SW 1271 (cell line): Measurements from ENCODE around the gene OST4.

Experiments
- DNase-seq, 2 experiments: peaks; one replicate each; lab custom pipeline; 2025; lab: John Stamatoyannopoulos, UW

OST4 gene

DNA sequence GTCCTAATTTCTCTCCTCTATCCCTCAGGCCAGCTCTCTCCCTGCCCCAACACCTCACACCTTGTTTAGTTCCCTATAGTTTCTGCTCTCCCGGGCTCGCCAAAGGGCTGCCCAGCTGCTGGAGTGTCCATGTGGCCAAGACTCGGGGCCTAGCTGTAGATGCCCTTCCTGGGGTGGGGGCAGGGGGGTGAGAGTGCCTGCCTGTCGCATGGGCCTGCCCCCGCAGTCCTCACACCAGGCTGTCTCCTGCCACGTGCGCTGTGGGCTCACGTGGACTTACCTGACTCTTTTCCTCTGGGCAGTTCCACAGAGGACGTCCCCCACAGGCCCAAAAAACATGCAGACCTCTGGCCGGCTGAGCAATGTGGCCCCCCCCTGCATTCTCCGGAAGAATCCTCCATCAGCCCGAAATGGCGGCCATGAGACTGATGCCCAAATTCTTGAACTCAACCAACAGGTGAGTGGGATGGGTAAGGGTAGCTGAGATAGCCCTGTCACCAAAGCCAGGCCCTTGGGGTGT lies 46.1 kb downstream of the OST4 start:
- DNase-seq: no peak

DNA sequence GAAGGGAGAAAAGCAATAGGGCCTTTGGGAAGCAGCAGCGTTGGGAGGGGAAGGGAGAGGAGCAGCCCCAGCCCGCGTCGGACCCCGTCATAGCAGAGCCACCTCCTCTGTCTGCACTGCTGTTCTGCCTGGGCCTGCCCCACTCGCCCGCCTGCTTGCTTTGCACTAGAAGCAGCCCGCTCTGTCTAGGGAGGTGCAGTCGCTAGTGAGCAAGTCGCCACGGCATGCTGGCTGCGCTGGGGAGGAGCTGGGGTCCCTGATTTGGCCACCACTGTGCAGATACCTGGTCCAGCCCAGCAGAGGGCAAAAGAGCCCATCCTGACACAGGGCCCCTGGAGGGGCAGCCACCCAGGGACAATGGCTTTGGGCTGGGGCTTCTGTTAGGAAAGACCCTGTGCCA lies 46.6 kb downstream of the OST4 start:
- DNase-seq: no peak

GRCh38 chr2:27024188-27024587 lies 47.3 kb downstream of the OST4 start:
- no peak for DNase-seq

DNA sequence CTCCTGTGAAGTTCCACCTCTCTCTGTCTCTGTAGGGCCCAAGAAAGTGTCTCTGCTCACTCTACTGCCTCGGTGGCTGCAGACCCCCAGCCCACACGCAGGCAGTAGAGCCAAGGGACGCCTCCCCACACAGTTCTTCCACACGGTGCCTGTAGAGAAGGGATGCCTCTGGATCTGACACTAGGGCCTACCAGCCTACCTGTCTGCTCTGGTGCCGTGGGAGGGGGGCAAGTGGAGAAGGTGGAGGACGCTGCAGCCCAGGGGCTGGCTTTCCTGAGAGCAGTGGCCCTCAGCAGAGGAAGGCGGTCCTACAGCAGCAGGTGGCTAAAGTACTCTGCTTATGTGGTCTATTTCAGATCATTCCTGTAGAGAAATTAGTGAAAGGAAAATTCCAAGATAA lies 47.7 kb downstream of the OST4 start:
- DNase-seq: no peak

DNA sequence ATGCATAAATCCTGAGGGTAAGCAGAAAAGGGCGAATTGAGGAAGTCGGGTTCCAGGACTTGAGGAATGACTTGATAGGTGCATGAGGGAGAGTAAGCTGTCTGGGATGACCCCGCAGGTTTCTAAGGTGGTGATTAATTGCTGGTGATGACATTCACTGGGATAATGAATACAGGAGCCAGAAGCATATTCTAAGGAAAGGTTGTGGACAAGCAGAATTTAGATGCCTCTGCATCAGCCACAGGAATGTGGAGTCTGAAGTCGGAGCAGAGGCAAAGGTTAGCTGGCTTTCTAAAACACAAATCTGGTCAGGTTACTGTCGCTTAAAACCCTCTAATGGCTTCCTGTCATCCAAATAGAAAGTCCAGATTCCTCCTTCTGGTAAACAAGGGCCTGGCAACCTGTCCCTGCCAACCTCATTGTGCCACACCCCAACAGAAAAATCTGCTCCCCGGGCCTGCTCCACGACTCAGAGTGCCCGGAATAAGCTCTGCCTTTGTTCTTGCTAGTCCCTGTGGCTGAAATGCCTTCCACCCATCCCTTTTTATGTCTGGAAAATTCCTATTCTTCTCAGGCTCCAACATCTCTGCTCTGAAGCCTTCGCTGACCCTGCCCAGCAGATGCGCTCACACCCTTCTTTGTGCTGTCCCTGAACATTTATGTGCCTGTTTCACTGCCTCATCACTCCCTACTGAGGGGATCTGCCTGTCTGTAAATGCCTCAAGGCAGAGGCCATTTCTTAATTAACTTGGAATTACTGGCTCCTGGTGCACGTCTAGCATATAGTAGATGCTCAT lies 50.0 kb downstream of the OST4 start:
- DNase-seq: no peak
